HCT116 (cell line): ENCODE data around the gene OR6T1. TPM values are rescaled to one million over a fixed set of nuclear protein-coding genes. Genes with fewer than 3 reads are reported as not detected.

Source experiments
- ATAC-seq: fragments of 200-7000 bp; cut with Tn5 transposase; 2 replicates; pipeline ENCODE4 v1.9.1; 2020; ENCODE audit warnings: mild to moderate bottlenecking, moderate library complexity
- BruUV-seq: library from RNA; stranded (reverse); fragments of 400-500 nt; replicated peaks from 2 replicates; lab custom pipeline; 2021; lab: Mats Ljungman, UMichigan
- CTCF ChIA-PET: fragments of 300-600 bp; sonication (Branson Sonifier 250); formaldehyde crosslinking; loops from one replicate; lab custom pipeline; 2021; ENCODE audit warnings: antibody characterized with exemption; lab: Charles Lee
- POLR2A ChIA-PET: fragments of 300-600, 350-600 bp; sonication (Branson Sonifier 250); formaldehyde crosslinking; loops from one replicate; lab custom pipeline; 2021; ENCODE audit warnings: antibody characterized with exemption; lab: Charles Lee
- RAD21 ChIA-PET, 2 experiments: fragments of 300-600 bp; sonication (Branson Sonifier 250); formaldehyde crosslinking; loops; one replicate each; lab custom pipeline; 2023; ENCODE audit warnings: low total read pairs in 2 of 2; ENCODE audit not compliant: uncharacterized antibody in 2 of 2, unreplicated experiment in 2 of 2, low non-redundant PET in 1 of 2; lab: Charles Lee
- DNase-seq: peaks from one replicate; pipeline ENCODE4 v3.0.0-alpha.2; 2010; ENCODE audit warnings: low read depth, low spot score
- H2AFZ ChIP-seq: fragments of 200-600 bp; shearing (Covaris generic), sonication (generic); 2 replicates; pipeline ENCODE4 v1.6.1; 2017; ENCODE audit warnings: low read depth, mixed run types, mixed read lengths, antibody characterized with exemption, low read length; ENCODE audit not compliant: poor library complexity, severe bottlenecking
- H3K27ac ChIP-seq: 2 replicates; pipeline ENCODE4 v1.5.1; 2012; ENCODE audit warnings: low read depth, low read length
- H3K27me3 ChIP-seq: fragments of 200-600 bp; sonication (generic); 2 replicates; pipeline ENCODE4 v1.6.1; 2016; ENCODE audit warnings: mixed run types, low read length, mixed read lengths; ENCODE audit not compliant: insufficient read depth
- H3K36me3 ChIP-seq, 2 experiments: fragments of 200-500 bp in 1 of 2; fragments of 200-600 bp in 1 of 2; sonication (Bioruptor generic) in 1 of 2; sonication (generic) in 1 of 2; 2 replicates each; pipeline versions ENCODE4 v1.5.1 to v1.6.1; 2014 to 2016; ENCODE audit warnings: low read length in 2 of 2, inconsistent platforms in 1 of 2, mixed read lengths in 1 of 2, mixed run types in 1 of 2; ENCODE audit not compliant: insufficient read depth in 2 of 2, control insufficient read depth in 1 of 2
- H3K4me1 ChIP-seq, 2 experiments: fragments of 200-600 bp in 1 of 2; sonication (generic) in 1 of 2; 2 replicates each; pipeline versions ENCODE4 v1.5.1 to v1.6.1; 2012 to 2017; ENCODE audit warnings: low read length in 2 of 2, inconsistent platforms in 1 of 2, mild to moderate bottlenecking in 1 of 2, mixed read lengths in 1 of 2, mixed run types in 1 of 2, moderate library complexity in 1 of 2; ENCODE audit not compliant: insufficient read depth in 2 of 2, control insufficient read depth in 1 of 2
- H3K4me2 ChIP-seq: fragments of 200-600 bp; sonication (generic); 2 replicates; pipeline ENCODE4 v1.6.1; 2017; ENCODE audit warnings: mixed run types, low read length, mixed read lengths
- H3K4me3 ChIP-seq, 2 experiments: fragments of 200-600 bp in 1 of 2; sonication (generic) in 1 of 2; replicated peaks in 1 of 2; 2 replicates each; pipeline ENCODE4 v1.5.1; 2011 to 2016; ENCODE audit warnings: low read length in 2 of 2, control low read depth in 1 of 2, low read depth in 1 of 2, mild to moderate bottlenecking in 1 of 2, mixed read lengths in 1 of 2, mixed run types in 1 of 2
- H3K79me2 ChIP-seq: fragments of 200-600 bp; sonication (generic); 2 replicates; pipeline ENCODE4 v1.6.1; 2017; ENCODE audit warnings: mild to moderate bottlenecking, mixed run types, low read length, moderate library complexity, mixed read lengths; ENCODE audit not compliant: insufficient read depth
- H3K9ac ChIP-seq: fragments of 200-600 bp; sonication (generic); 2 replicates; pipeline ENCODE4 v1.6.1; 2016; ENCODE audit warnings: low read length, mixed read lengths
- H3K9me2 ChIP-seq: fragments of 200-600 bp; sonication (generic), shearing (Covaris generic); 2 replicates; pipeline ENCODE4 v1.6.1; 2017; ENCODE audit warnings: mixed run types, mild to moderate bottlenecking, moderate library complexity; ENCODE audit not compliant: insufficient read depth
- H3K9me3 ChIP-seq, 2 experiments: fragments of 200-500 bp in 1 of 2; fragments of 200-600 bp in 1 of 2; sonication (Bioruptor generic) in 1 of 2; sonication (generic) in 1 of 2; 2 replicates each; pipeline ENCODE4 v1.6.1; 2014 to 2017; ENCODE audit warnings: low read length in 2 of 2, mixed read lengths in 2 of 2, inconsistent platforms in 1 of 2, low read depth in 1 of 2, mild to moderate bottlenecking in 1 of 2, mixed run types in 1 of 2, moderate library complexity in 1 of 2; ENCODE audit not compliant: control insufficient read depth in 1 of 2, insufficient read depth in 1 of 2
- H4K20me1 ChIP-seq: fragments of 200-600 bp; sonication (generic), shearing (Covaris generic); 2 replicates; pipeline ENCODE4 v1.6.1; 2017; ENCODE audit warnings: mixed run types, mild to moderate bottlenecking, moderate library complexity; ENCODE audit not compliant: insufficient read depth
- CTCF ChIP-seq, 3 experiments: fragments of 200-600 bp in 1 of 3; sonication (generic) in 1 of 3; IDR thresholded peaks in 2 of 3; conservative IDR thresholded peaks in 1 of 3; 2 replicates each; pipeline ENCODE4 v1.5.1; 2012 to 2017; ENCODE audit warnings: low read depth in 2 of 3, low read length in 2 of 3, antibody characterized with exemption in 1 of 3, borderline replicate concordance in 1 of 3, control low read depth in 1 of 3, mild to moderate bottlenecking in 1 of 3, mixed read lengths in 1 of 3, mixed run types in 1 of 3, moderate library complexity in 1 of 3; ENCODE audit not compliant: insufficient read depth in 1 of 3
- EZH2 ChIP-seq: fragments of 200-600 bp; sonication (generic); IDR thresholded peaks from 2 replicates; pipeline ENCODE4 v1.6.1; 2017; ENCODE audit warnings: antibody characterized with exemption, mixed run types
- POLR2AphosphoS5 ChIP-seq: IDR thresholded peaks from 2 replicates; pipeline ENCODE4 v1.6.1; 2011; ENCODE audit warnings: mild to moderate bottlenecking, low read depth, low read length, moderate library complexity
- REST ChIP-seq: IDR thresholded peaks from 2 replicates; pipeline ENCODE4 v1.6.1; 2012; ENCODE audit warnings: low read depth
- TCF7L2 ChIP-seq: IDR thresholded peaks from 2 replicates; pipeline ENCODE4 v1.7.0; 2011; ENCODE audit warnings: borderline replicate concordance, inconsistent platforms; ENCODE audit not compliant: insufficient read depth, insufficient read length; ENCODE audit errors: extremely low read depth
- ZBTB33 ChIP-seq: IDR thresholded peaks from 2 replicates; pipeline ENCODE4 v1.6.1; 2011; ENCODE audit warnings: mild to moderate bottlenecking, low read length, moderate library complexity; ENCODE audit not compliant: insufficient replicate concordance; ENCODE audit errors: extremely low read depth
- intact Hi-C: fragments of 100-400 bp; cut with micrococcal nuclease; formaldehyde crosslinking; loops from 2 replicates; pipeline ENCODE4 v1.10.0; 2022
- total RNA-seq: library from RNA; stranded (reverse); gene quantifications from one replicate; pipeline ENCODE4 v1.2.1, GENCODE V29; 2021; ENCODE audit not compliant: unreplicated experiment

Gene OR6T1
- total RNA-seq, 1 experiment from 2014 or later: not detected

- RAD21 ChIA-PET: no interaction called here
- Histone ChIP-seq H4K20me1 (no peaks in the 10 kb centered on the region; the same call in 1 of the 2 replicates), H3K4me1 (no peaks in the 10 kb centered on the region), H3K27me3 (peaks cover 14% of the 10 kb centered on the region; the same call in 1 of the 2 replicates), H3K36me3 (no peaks in the 10 kb centered on the region), H3K4me3 (no peak overlapping the region), H3K27ac (no peak overlapping the region), H3K4me2 (no peak overlapping the region), H2AFZ (no peak overlapping the region), H3K79me2 (no peaks in the 10 kb centered on the region), H3K9me3 (no peaks in the 10 kb centered on the region), H3K9ac (no peak overlapping the region), H3K9me2 (no peaks in the 10 kb centered on the region)
- BruUV-seq: no TSS peak
- no peak for TF ChIP-seq POLR2AphosphoS5
- intact Hi-C loops: no loop called here
- CTCF ChIA-PET: no interaction called here
- ATAC-seq (no peak), DNase-seq (no peak)
- POLR2A ChIA-PET: no interaction called here
Observed at GRCh38 chr11:123903932-123904331, 39.7 kb downstream of the OR6T1 start.

- POLR2A ChIA-PET: no interaction called here
- no peak for TF ChIP-seq CTCF (IDR thresholded peaks at IDR 0.05 in 2 of 3, conservative IDR thresholded peaks at IDR 0.05 in 1 of 3; ENCODE audit: borderline replicate concordance in 1 of 3, insufficient read depth in 1 of 3, low read depth in 2 of 3, low read length in 2 of 3)
- no peak for TF ChIP-seq EZH2
- TF ChIP-seq ZBTB33: no peak
- no peak for TF ChIP-seq TCF7L2
- no peak for TF ChIP-seq REST
- TF ChIP-seq, all 23 proteins: peak for 0
- Histone ChIP-seq H3K9ac (no peak within 1 kb of the TSS), H3K9me3 (no peaks in the 10 kb centered on the region), H3K4me1 (no peaks in the 10 kb centered on the region), H3K27me3 (peaks cover 7% of the 10 kb centered on the region; the same call in 1 of the 2 replicates), H2AFZ (no peak within 1 kb of the TSS), H3K36me3 (no peaks in the 10 kb centered on the region), H3K79me2 (no peaks in the 10 kb centered on the region), H3K27ac (no peak within 1 kb of the TSS), H4K20me1 (no peaks in the 10 kb centered on the region; the same call in 1 of the 2 replicates), H3K4me2 (no peak within 1 kb of the TSS), H3K4me3 (no peak within 1 kb of the TSS), H3K9me2 (no peaks in the 10 kb centered on the region)
- ATAC-seq (no peak), DNase-seq (no peak)
- ChIA-PET RAD21 (no interaction called here), CTCF (no interaction called here)
- no TSS peak for BruUV-seq
- intact Hi-C loops: no loop called here
Observed at GRCh38 chr11:123901867-123902266, 41.8 kb downstream of the OR6T1 start, which contains the start of gene OR8D4. TSS of gene OR8D4 (plus strand) at chr11:123902167. CDS start at chr11:123906432, 4,265 bp downstream.
